Heart right ventricle (tissue), 16 donors: ENCODE measurements around the gene ENOX2. TPM values are rescaled to one million over a fixed set of nuclear protein-coding genes. Genes with fewer than 3 reads are reported as not detected.

Experiments
- ATAC-seq, 8 donors: fragments of 200-7000 bp; cut with Tn5 transposase; one replicate each; pipeline ENCODE4 v1.9.1; 2020; ENCODE audit warnings: mild to moderate bottlenecking in 8 of 8, moderate library complexity in 8 of 8, moderate number of reproducible peaks in 1 of 8
- DNase-seq, 2 donors: peaks; one replicate each; pipeline ENCODE4 v3.0.0-alpha.2; 2020
- H3K27ac ChIP-seq, 10 donors: fragments of 200-600 bp; sonication (generic) in 2 of 10; one replicate each; pipeline versions ENCODE4 v1.5.0 to v1.8.0; 2020 to 2022; ENCODE audit warnings: mild to moderate bottlenecking in 3 of 10
- H3K27me3 ChIP-seq, 7 donors: fragments of 200-600 bp; one replicate each; pipeline ENCODE4 v1.8.0; 2021 to 2022; ENCODE audit warnings: mild to moderate bottlenecking in 2 of 7
- H3K36me3 ChIP-seq, 9 donors: fragments of 200-600 bp; sonication (generic) in 1 of 9; one replicate each; pipeline versions ENCODE4 v1.5.0 to v1.8.0; 2020 to 2022; ENCODE audit warnings: mild to moderate bottlenecking in 2 of 9
- H3K4me1 ChIP-seq, 9 donors: fragments of 200-600 bp; sonication (generic) in 1 of 9; one replicate each; pipeline versions ENCODE4 v1.5.0 to v1.8.0; 2020 to 2022; ENCODE audit warnings: mild to moderate bottlenecking in 4 of 9
- H3K4me3 ChIP-seq, 10 donors: fragments of 200-600 bp; sonication (generic) in 2 of 10; one replicate each; pipeline versions ENCODE4 v1.5.0 to v1.8.0; 2020 to 2022; ENCODE audit warnings: mild to moderate bottlenecking in 7 of 10, moderate library complexity in 2 of 10
- H3K9me3 ChIP-seq, 11 donors: fragments of 200-600 bp in 10 of 11; sonication (generic) in 2 of 11; one replicate each; pipeline versions ENCODE4 v1.5.0 to v1.8.0; 2013 to 2022; ENCODE audit warnings: mild to moderate bottlenecking in 2 of 11, control low read depth in 1 of 11, moderate library complexity in 1 of 11
- WGBS, 2 donors: extraction: QIAGEN DNeasy Blood & Tissue Kit; methylation state at CpG; one replicate each; pipeline ENCODE4 v1.1.7; 2013; ENCODE audit warnings: inconsistent platforms in 1 of 2; 5-methylcytosine and 5-hydroxymethylcytosine counted together
- intact Hi-C, 10 donors: fragments of 100-400 bp; cut with DNase I; formaldehyde crosslinking; loops; one replicate each; pipeline versions ENCODE4 v1.11.1 to v1.14.2; 2022
- polyA plus RNA-seq, 2 donors: library from polyadenylated mRNA; stranded (reverse); fragments of 200-250 nt; gene quantifications; one replicate each; pipeline ENCODE4 v1.2.3, GENCODE V29; 2013
- total RNA-seq, 10 donors: library from RNA; stranded (reverse); fragmentation: NEBNext Ultra II Directional in 3 of 10; extraction: Animal tissue kit (Norgen Biotek cat#: 25700) in 3 of 10; gene quantifications; one replicate each; pipeline versions ENCODE4 v1.2.1 to v1.2.4, GENCODE V29; 2021 to 2023
- TF ChIP-seq, protein P1 (sequence below), 9 donors: fragments of 200-600 bp; sonication (generic) in 2 of 9; IDR thresholded peaks; one replicate each; pipeline versions ENCODE4 v1.5.0 to v1.8.0; 2021 to 2022; ENCODE audit warnings: antibody characterized with exemption in 9 of 9, mild to moderate bottlenecking in 5 of 9, moderate library complexity in 1 of 9
- donor health status: Arrhythmogenic right ventricular cardiomyopathy.
- donor health status: ischemic (EF 13 %, LVEDD 7.1; RV severe dilation, severe dysfunction).
- donor health status: healthy with polysubstance abuse.
- donor health status: DM: no; HTN: yes; CAD: no.
- donor health status: DM: no; HTN: no; CAD: no.
- donor health status: ischemic (EF 25% LVEDD 6.9; RV normal size, moderate dysfunction).
- donor health status: ischemic (EF 25% LVEDD 5.7; RV mildly dilated, moderate dysfunction).
- donor health status: healthy.
- donor health status: DM: yes; HTN: yes; CAD: no.
- donor health status: Ischemic cardiomyopathy.
- donor health status: ischemic (EF 35%, LVEDD 5.7; RV mildly dilated, moderate dysfunction).
- donor health status: nonischemic (EF 11% LVEDD 7.7; RV severe dilation, severe dysfunction).
- donor health status: DM: yes; HTN: yes; CAD: no.
- donor health status: PGD.
- donor health status: ischemic (EF 29% LVEDD 5.4; RV normal size, mild dysfunction).
- donor health status: nonischemic (EF 23%, LVEDD 6.1; RV moderate dilation, normal function).

The ENOX2 gene
- total and polyA plus RNA-seq, 12 donors: 3.4 to 22.6 (median 18.6) TPM

DNA sequence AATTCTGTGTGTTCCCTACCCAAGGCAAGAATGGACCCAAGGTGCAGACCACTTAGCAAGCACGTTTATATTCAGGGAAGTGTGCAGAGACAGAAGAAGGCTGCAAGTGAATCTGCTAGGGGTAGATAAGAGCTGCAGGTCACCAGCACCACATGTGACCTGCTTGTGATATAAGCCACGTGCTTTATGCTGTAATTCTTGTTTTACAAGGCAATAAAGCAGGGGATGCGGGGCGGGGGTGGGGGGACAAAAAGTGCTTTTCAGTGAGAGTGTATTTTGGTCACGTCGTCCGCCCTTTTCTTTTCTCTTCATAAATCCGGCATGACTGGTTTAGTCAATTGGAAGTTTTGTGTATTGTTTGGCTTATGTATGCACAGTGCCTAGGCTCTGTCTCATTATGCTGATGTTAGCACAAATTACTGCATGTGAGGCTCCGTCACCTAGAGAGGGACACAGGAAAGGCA, 308.5 kb downstream of the ENOX2 start:
- Histone ChIP-seq H3K36me3 (no peaks in the 10 kb centered on the region), H3K4me3 (no peak overlapping the region), H3K4me1 (no peaks in the 10 kb centered on the region), H3K9me3 (no peaks in the 10 kb centered on the region), H3K27me3 (no peaks in the 10 kb centered on the region), H3K27ac (no peak overlapping the region)
- intact Hi-C loops: no loop called here
- TF ChIP-seq, protein P1, sequence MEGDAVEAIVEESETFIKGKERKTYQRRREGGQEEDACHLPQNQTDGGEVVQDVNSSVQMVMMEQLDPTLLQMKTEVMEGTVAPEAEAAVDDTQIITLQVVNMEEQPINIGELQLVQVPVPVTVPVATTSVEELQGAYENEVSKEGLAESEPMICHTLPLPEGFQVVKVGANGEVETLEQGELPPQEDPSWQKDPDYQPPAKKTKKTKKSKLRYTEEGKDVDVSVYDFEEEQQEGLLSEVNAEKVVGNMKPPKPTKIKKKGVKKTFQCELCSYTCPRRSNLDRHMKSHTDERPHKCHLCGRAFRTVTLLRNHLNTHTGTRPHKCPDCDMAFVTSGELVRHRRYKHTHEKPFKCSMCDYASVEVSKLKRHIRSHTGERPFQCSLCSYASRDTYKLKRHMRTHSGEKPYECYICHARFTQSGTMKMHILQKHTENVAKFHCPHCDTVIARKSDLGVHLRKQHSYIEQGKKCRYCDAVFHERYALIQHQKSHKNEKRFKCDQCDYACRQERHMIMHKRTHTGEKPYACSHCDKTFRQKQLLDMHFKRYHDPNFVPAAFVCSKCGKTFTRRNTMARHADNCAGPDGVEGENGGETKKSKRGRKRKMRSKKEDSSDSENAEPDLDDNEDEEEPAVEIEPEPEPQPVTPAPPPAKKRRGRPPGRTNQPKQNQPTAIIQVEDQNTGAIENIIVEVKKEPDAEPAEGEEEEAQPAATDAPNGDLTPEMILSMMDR (IDR thresholded peaks at IDR 0.05): no peak
- 59 to 70% methylated on average over 9 of the region's 9 CpGs for WGBS, 2 donors
- ATAC-seq (no peak), DNase-seq (no peak)

DNA sequence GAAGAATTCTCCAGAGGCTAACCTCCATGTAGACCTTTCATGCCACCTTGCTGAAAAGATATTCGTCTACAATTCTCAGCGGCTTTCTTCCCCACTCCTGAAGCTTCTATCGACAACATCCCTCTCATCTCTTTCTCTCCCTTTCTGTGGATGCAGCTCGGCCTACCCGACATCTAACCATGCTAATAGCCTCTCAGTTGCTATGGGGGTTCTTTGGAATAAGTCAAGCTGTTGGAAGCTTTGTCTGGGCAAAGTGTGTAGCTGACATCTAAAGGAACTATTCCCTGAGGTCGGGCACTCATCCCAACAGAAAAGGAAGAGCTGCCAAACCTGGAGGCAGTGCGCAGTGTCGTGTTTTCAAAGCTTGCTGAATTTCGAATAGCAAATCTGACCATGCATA, 309.1 kb downstream of the ENOX2 start:
- intact Hi-C loops: no loop called here
- no peak for ATAC-seq
- no peaks in the 10 kb centered on the region for H3K36me3 ChIP-seq
- H3K4me1 ChIP-seq: no peaks in the 10 kb centered on the region
- no peaks in the 10 kb centered on the region for H3K27me3 ChIP-seq
- H3K4me3 ChIP-seq: no peak overlapping the region
- H3K27ac ChIP-seq: no peak overlapping the region
- H3K9me3 ChIP-seq: no peaks in the 10 kb centered on the region
- TF ChIP-seq, protein P1 (IDR thresholded peaks at IDR 0.05): no peak
- 85 to 88% methylated on average over 9 of the region's 9 CpGs for WGBS, 2 donors
- DNase-seq: no peak

DNA sequence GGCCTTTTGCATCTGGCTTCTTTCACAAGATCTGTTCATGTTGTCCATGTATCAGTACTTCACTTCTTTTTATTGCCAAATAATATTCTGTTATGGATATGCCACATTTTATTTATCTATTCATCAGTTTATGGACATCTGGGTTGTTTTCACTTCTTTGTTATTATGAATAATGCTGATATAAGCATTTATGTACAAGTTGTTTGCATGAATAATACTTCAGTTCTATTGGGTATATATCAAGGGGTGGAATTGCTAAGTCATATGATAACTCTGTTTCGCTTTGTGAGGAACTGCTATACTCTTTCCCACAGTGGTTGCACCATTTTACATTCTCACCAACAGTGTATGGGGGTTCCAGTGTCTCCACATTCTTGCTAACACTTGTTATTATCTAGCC, 310.8 kb downstream of the ENOX2 start:
- H3K27me3 ChIP-seq: no peaks in the 10 kb centered on the region
- no peak for ATAC-seq
- H3K9me3 ChIP-seq: no peaks in the 10 kb centered on the region
- no peaks in the 10 kb centered on the region for H3K36me3 ChIP-seq
- H3K4me3 ChIP-seq: no peak overlapping the region
- intact Hi-C loops: no loop called here
- DNase-seq: no peak
- TF ChIP-seq, protein P1 (IDR thresholded peaks at IDR 0.05): no peak
- no peak overlapping the region for H3K27ac ChIP-seq
- 92 to 93% methylated on average over 1 of the region's 1 CpG for WGBS, 2 donors
- H3K4me1 ChIP-seq: no peaks in the 10 kb centered on the region

DNA sequence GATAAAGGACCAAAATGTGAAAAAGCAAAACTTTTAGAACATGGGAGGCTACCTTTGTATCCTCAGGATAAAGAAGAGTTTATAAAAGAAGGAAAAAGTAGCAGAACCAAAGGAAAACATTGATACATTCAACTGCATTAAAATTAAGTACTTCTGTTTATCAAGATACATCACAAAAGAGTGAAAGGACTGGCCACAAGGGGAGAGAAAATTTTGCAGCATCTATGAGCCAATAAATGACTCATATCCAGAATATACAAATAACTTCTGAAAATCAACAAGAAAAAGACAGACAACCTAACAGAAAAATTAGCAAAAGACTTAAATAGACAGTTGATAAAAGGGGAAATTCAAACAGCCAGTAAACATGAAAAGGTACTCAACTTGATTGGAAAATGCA, 324.1 kb downstream of the ENOX2 start:
- TF ChIP-seq, protein P1 (IDR thresholded peaks at IDR 0.05): no peak
- intact Hi-C loops: loop anchor here in 6 of 10 donors (2.0 to 10.0 kb wide), 3 partner anchors 336 to 338 kb away; no protein-coding TSS in a partner anchor
- Histone ChIP-seq H3K4me1 (no peaks in the 10 kb centered on the region), H3K27me3 (peaks cover 0 to 30% (median 0%) of the 10 kb centered on the region in 7 donors), H3K4me3 (no peak overlapping the region), H3K9me3 (no peaks in the 10 kb centered on the region), H3K27ac (no peak overlapping the region), H3K36me3 (no peaks in the 10 kb centered on the region)
- no peak for ATAC-seq
- DNase-seq: no peak
